Measurements from ENCODE around the gene PPP1R16B.

PPP1R16B gene

DNA sequence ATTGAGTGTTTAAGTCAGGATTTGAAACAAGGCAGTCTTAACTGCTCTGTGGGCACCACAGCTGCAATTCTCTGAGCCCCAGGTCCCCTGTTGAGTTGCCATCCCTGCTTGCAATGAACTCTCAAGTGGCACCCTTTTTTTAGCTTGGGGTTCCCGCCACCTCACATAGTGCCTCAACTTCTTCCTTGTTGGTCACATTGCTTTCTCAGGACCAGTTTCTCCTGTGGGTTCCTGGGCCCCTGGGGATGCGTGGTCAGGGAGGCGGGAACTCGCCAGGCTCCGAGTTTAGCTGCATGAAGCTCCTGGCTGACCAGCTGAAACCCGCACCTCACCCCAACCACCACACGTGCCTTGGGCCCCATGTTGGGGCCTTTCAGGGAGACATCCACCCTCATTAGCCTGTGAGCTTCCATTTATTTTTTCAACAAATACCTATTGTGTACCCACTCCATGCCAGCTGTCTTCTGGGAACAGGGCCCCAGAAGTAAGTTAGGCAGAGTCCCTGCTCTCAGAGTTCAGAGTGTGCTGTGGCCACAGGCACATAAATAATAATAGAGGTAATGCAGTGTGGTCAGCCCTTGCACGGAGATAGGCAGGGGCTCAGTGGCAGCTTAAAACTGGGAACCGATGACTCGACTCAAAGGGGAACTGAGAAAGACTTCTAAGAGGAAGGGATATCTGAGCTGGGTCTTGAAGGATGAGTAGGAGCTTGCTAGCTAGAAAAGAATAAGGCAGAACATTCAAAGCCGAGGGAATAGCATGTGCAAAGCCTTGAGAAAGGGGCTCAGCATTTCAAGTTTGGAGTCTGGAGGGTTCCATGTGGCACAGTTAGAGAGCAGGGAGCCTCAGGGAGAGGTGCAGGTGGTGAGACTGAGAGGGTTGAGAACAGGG, 86.8 kb downstream of the PPP1R16B start:
- TF ChIP-seq, protein P1, sequence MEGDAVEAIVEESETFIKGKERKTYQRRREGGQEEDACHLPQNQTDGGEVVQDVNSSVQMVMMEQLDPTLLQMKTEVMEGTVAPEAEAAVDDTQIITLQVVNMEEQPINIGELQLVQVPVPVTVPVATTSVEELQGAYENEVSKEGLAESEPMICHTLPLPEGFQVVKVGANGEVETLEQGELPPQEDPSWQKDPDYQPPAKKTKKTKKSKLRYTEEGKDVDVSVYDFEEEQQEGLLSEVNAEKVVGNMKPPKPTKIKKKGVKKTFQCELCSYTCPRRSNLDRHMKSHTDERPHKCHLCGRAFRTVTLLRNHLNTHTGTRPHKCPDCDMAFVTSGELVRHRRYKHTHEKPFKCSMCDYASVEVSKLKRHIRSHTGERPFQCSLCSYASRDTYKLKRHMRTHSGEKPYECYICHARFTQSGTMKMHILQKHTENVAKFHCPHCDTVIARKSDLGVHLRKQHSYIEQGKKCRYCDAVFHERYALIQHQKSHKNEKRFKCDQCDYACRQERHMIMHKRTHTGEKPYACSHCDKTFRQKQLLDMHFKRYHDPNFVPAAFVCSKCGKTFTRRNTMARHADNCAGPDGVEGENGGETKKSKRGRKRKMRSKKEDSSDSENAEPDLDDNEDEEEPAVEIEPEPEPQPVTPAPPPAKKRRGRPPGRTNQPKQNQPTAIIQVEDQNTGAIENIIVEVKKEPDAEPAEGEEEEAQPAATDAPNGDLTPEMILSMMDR (IDR thresholded peaks at IDR 0.05; ENCODE audit: low read depth, low read length), result no peak
- H3K4me3 ChIP-seq (ENCODE audit: low read depth, low read length), result no peak overlapping the region
- in situ Hi-C loops (cut with HindIII; ENCODE audit: low sequenced_read_pairs), result no loop called here
- no peak for DNase-seq (ENCODE audit: low read depth, low spot score)

DNA sequence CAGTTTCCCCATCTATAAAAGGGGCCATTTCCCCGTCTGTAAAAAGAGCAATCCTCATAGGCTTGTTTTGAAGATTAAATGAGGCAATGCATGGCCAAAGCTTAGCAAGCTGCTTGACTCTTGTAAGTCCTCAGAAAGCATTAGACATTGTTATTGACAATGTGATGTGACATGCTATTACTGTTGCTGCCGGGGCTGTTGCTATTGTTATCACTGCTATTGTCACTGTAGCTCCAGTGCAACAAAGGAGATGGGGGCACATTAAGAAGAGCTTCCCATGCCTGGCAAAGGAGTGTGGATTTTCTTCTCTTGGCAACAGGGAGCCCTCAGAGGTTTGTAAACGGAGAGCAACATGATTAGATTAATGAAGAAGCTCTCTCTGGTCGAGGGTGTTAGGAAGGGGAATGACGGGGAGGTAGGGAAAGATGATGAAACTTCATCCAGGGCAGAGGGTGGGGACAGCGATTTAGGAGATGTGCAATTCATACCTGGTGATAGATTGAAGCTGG, 87.6 kb downstream of the PPP1R16B start:
- in situ Hi-C loops (cut with HindIII; ENCODE audit: low sequenced_read_pairs), result no loop called here
- no peak for DNase-seq (ENCODE audit: low read depth, low spot score)
- TF ChIP-seq, protein P1 (IDR thresholded peaks at IDR 0.05; ENCODE audit: low read depth, low read length), result no peak
- no peak overlapping the region for H3K4me3 ChIP-seq (ENCODE audit: low read depth, low read length)

DNA sequence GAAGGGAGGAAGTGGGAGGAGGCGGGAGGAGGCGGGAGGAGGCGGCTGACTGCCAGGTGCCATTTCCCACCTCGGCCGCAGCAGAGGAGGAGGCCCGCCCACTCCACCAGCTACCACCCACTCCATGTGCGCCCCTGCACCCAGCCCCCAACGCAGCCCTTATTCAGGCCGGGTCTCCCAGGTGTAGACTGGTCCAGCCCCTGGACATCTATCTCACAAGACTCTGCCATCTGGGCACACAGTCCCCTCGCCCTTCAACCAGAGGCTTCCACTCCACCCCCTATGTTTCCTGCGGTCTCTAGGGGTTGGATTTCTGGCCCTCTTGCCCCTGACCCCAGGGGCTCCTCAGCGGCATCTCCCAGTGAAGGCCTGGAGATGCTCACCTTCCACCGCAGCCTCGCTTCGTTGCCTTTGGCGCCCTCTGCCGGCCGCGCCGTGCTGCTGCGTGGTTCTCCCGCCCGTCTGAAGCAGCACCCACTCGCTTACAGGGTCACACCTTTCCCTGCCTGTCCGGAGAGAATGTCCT, 88.1 kb downstream of the PPP1R16B start:
- peak; percentile 31 for DNase-seq (ENCODE audit: low read depth, low spot score)
- TF ChIP-seq, protein P1 (IDR thresholded peaks at IDR 0.05; ENCODE audit: low read depth, low read length), result peak; percentile 98
- in situ Hi-C loops (cut with HindIII; ENCODE audit: low sequenced_read_pairs), result no loop called here
- H3K4me3 ChIP-seq (ENCODE audit: low read depth, low read length), result no peak overlapping the region

DNA sequence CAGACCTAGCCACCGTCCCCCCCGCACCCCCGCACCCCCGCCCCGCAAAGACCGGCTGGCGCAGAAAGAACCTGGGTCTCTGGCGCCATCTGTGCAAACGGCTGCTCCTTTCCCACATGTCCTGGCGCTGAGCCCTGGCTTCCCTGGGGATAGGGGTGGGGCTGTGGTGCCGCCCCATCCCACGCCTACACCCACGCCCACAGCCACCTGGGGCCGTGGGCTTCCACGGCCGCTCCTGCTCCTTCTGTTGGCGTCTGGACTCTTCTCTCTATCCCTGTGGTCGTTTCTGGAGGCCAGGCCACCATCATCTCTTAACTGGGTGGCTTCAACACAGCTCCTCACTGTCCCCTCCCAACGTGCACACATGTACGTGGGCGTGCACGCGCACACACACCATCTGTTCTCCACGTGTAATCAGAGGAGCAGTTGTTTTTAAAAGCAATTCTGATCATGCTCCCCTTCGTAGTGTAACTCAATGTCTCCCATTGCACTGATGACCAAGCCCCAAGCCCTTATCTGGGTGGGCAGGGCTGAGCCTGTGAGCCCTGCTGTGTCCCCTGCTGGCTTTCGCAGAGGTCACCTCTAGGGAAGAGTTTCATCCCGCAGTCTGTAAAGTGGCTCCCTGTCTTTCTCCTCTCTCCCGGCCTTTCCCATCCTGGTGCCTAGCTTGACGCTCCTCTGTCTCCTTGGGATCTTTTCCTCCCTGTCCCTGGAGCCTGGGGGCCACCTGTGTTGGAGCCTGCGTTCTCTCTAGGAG, 88.8 kb downstream of the PPP1R16B start:
- in situ Hi-C loops (cut with HindIII; ENCODE audit: low sequenced_read_pairs), result no loop called here
- TF ChIP-seq, protein P1 (IDR thresholded peaks at IDR 0.05; ENCODE audit: low read depth, low read length), result no peak
- H3K4me3 ChIP-seq (ENCODE audit: low read depth, low read length), result no peak overlapping the region
- DNase-seq (ENCODE audit: low read depth, low spot score), result no peak

DNA sequence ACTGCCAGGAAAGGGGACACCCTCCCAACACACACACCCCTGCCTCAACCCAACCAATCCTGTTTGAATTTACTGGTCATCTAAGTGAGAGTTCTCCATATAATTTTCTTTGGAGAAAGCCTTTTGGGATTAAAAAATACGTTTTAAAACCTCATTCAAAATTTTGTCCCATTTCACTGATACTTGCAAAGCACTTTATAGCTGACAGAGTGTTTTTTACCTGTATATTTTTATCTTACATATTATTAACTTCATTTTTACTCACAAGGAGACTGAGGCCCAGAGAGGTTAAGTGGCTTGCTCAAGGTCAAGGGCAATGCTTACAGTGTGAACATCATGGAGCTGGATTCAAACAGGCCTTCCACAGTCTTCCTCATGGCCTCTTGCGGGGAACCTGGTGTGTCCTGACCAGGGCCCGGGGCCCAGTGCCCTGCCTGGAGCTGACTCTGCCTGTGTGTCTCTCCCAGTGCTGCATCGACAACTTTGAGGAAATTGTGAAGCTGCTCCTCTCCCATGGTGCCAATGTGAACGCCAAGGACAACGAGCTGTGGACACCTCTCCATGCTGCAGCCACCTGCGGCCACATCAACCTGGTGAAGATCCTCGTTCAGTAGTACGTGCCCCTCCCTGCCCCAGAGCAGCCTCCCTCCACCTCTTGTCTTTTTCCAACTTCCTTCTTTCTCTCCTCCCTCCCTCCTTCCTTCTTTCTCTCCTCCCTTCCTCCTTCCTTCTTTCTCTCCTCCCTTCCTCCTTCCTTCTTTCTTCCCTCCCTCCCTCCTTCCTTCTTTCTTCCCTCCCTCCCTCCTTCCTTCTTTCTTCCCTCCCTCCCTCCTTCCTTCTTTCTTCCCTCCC, 89.8 kb downstream of the PPP1R16B start:
- no peak for DNase-seq (ENCODE audit: low read depth, low spot score)
- TF ChIP-seq, protein P1 (IDR thresholded peaks at IDR 0.05; ENCODE audit: low read depth, low read length), result no peak
- no peak overlapping the region for H3K4me3 ChIP-seq (ENCODE audit: low read depth, low read length)
- in situ Hi-C loops (cut with HindIII; ENCODE audit: low sequenced_read_pairs), result no loop called here
